B cell (primary cell): ENCODE data around the gene CHST11.

Experiments used
- EZH2 ChIP-seq: IDR thresholded peaks from 2 replicates; pipeline ENCODE4 v1.6.1; 2012; ENCODE audit warnings: borderline replicate concordance, low read depth, mild to moderate bottlenecking, moderate library complexity, low read length; ENCODE audit not compliant: insufficient read depth, poor library complexity, severe bottlenecking
- TF ChIP-seq, protein P1 (sequence below): fragments of 200-600 bp; IDR thresholded peaks from one replicate; pipeline ENCODE4 v1.8.0; 2022; ENCODE audit warnings: antibody characterized with exemption, mild to moderate bottlenecking

DNA sequence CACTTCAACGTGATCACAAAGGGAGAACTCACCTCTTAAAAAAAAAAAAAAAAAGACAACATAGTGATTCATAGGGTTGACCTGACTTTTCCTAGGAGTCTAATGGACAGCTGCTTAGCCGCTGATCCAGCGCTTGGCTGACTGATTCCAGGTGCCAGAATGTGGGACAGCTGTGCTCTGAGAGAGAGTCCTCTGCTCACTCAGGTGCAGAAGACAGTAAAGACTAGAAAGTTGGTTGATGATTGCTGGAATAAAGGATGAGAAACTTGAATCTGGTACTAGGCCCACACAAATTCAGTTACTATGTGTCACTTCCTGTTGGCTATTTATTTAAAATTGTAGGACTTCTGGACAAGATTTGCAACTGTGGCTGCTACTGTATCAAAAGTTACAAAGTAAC lies 229.4 kb downstream of the CHST11 start:
- TF ChIP-seq, protein P1, sequence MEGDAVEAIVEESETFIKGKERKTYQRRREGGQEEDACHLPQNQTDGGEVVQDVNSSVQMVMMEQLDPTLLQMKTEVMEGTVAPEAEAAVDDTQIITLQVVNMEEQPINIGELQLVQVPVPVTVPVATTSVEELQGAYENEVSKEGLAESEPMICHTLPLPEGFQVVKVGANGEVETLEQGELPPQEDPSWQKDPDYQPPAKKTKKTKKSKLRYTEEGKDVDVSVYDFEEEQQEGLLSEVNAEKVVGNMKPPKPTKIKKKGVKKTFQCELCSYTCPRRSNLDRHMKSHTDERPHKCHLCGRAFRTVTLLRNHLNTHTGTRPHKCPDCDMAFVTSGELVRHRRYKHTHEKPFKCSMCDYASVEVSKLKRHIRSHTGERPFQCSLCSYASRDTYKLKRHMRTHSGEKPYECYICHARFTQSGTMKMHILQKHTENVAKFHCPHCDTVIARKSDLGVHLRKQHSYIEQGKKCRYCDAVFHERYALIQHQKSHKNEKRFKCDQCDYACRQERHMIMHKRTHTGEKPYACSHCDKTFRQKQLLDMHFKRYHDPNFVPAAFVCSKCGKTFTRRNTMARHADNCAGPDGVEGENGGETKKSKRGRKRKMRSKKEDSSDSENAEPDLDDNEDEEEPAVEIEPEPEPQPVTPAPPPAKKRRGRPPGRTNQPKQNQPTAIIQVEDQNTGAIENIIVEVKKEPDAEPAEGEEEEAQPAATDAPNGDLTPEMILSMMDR = no peak
- no peak for TF ChIP-seq EZH2
